ENCODE data around the gene RNPC3. TPM values are rescaled to one million over a fixed set of nuclear protein-coding genes. Genes with fewer than 3 reads are reported as not detected.

Gene RNPC3
- total and polyA plus RNA-seq, 9 of the 15 experiments (the other 6 are each of a cell fraction or from before 2014, with no cell fraction given), result 5.4 to 31.4 (median 17.1) TPM

- TF ChIP-seq FOXA1 (IDR thresholded peaks at IDR 0.05; ENCODE audit: borderline replicate concordance), result no peak
- no peak for TF ChIP-seq MITF (IDR thresholded peaks at IDR 0.05)
- no peak for TF ChIP-seq USF1 (CRISPR knock-in tag; IDR thresholded peaks at IDR 0.05)
- no peak for TF ChIP-seq HDAC6 (IDR thresholded peaks at IDR 0.05; ENCODE audit: low read depth, low read length)
- no peak for TF ChIP-seq ATF3 (IDR thresholded peaks at IDR 0.05)
- TF ChIP-seq ATF3 (CRISPR knock-in tag; conservative IDR thresholded peaks at IDR 0.05), result no peak
- TF ChIP-seq BRF2 (IDR thresholded peaks at IDR 0.05; ENCODE audit: borderline replicate concordance, insufficient read depth, insufficient read length), result no peak
- TF ChIP-seq CCAR2 (IDR thresholded peaks at IDR 0.05; ENCODE audit: low read depth, low read length), result no peak
Observed at GRCh38 chr1:103541431-103541830, 15.9 kb downstream of the RNPC3 start (continued).
